Tibial nerve (tissue), 4 donors: ENCODE measurements around the gene LRRC41. TPM values are rescaled to one million over a fixed set of nuclear protein-coding genes. Genes with fewer than 3 reads are reported as not detected.

Experiments used
- DNase-seq, 2 donors: peaks; one replicate each; pipeline ENCODE4 v3.0.0-alpha.2; 2019; ENCODE audit warnings: low spot score in 2 of 2
- H3K27ac ChIP-seq, 4 donors: fragments of 200-600 bp; sonication (generic) in 3 of 4; one replicate each; pipeline ENCODE4 v1.5.1; 2017 to 2019; ENCODE audit warnings: mild to moderate bottlenecking in 1 of 4
- H3K27me3 ChIP-seq, 2 donors: fragments of 200-600 bp; sonication (generic) in 1 of 2; one replicate each; pipeline versions ENCODE4 v1.5.1 to v1.6.0; 2017 to 2019
- H3K36me3 ChIP-seq, 3 donors: fragments of 200-600 bp; sonication (generic); one replicate each; pipeline ENCODE4 v1.5.1; 2018 to 2019
- H3K4me1 ChIP-seq, 4 donors: fragments of 200-600 bp; sonication (generic) in 3 of 4; one replicate each; pipeline ENCODE4 v1.5.1; 2017 to 2019
- H3K4me3 ChIP-seq, 4 donors: fragments of 200-600 bp; sonication (generic) in 3 of 4; one replicate each; pipeline ENCODE4 v1.5.1; 2017 to 2019; ENCODE audit warnings: mild to moderate bottlenecking in 1 of 4, moderate library complexity in 1 of 4
- H3K9me3 ChIP-seq, 4 donors: fragments of 200-600 bp; sonication (generic) in 3 of 4; one replicate each; pipeline ENCODE4 v1.5.1; 2017 to 2019
- CTCF ChIP-seq, 5 experiments: fragments of 200-600 bp in 3 of 5; fragments of 450-650 bp in 2 of 5; sonication (generic) in 3 of 5; IDR thresholded peaks; one replicate each; pipeline ENCODE4 v1.5.1; 2016 to 2019; ENCODE audit warnings: antibody characterized with exemption in 5 of 5, mild to moderate bottlenecking in 3 of 5, moderate library complexity in 2 of 5
- EP300 ChIP-seq, 2 donors: sonication (generic); formaldehyde crosslinking; IDR thresholded peaks; one replicate each; pipeline ENCODE4 v1.6.1; 2017; ENCODE audit warnings: antibody characterized with exemption in 2 of 2, mild to moderate bottlenecking in 1 of 2
- POLR2A ChIP-seq, 2 donors: fragments of 450-650 bp; IDR thresholded peaks; one replicate each; pipeline ENCODE4 v1.6.1; 2017; ENCODE audit warnings: antibody characterized with exemption in 2 of 2, mild to moderate bottlenecking in 2 of 2, moderate library complexity in 2 of 2
- WGBS, 2 donors: methylation state at CpG; one replicate each; pipeline ENCODE4 v1.1.5; 2018; 5-methylcytosine and 5-hydroxymethylcytosine counted together
- total RNA-seq, 4 donors: library from RNA; depleted of rRNA; stranded (reverse); fragments of >200 nt; gene quantifications; one replicate each; pipeline ENCODE4 v1.1.0, GENCODE V29; 2016

Gene LRRC41
- total RNA-seq, 4 donors from 2014 or later = 80.4 to 83.9 (median 83.2) TPM

GRCh38 chr1:46263146-46263545 lies 40.3 kb downstream of the LRRC41 start:
- Histone ChIP-seq H3K27ac (no peak overlapping the region), H3K9me3 (no peaks in the 10 kb centered on the region), H3K4me3 (no peak overlapping the region), H3K27me3 (no peaks in the 10 kb centered on the region), H3K36me3 (peaks cover 0 to 19% (median 0%) of the 10 kb centered on the region in 3 donors), H3K4me1 (no peaks in the 10 kb centered on the region)
- 84 to 91% methylated on average over 2 of the region's 2 CpGs for WGBS, 2 donors
- TF ChIP-seq POLR2A (IDR thresholded peaks at IDR 0.05) (no peak), EP300 (IDR thresholded peaks at IDR 0.05) (no peak), CTCF (IDR thresholded peaks at IDR 0.05) (no peak)
- no peak for DNase-seq

- Histone ChIP-seq H3K36me3 (peaks cover 0 to 19% (median 0%) of the 10 kb centered on the region in 3 donors), H3K4me3 (no peak overlapping the region), H3K27me3 (no peaks in the 10 kb centered on the region), H3K27ac (no peak overlapping the region), H3K9me3 (no peaks in the 10 kb centered on the region), H3K4me1 (no peaks in the 10 kb centered on the region)
- no peak for DNase-seq
- 86 to 93% methylated on average over 1 of the region's 1 CpG for WGBS, 2 donors
- TF ChIP-seq POLR2A (IDR thresholded peaks at IDR 0.05) (no peak), CTCF (IDR thresholded peaks at IDR 0.05) (no peak)
Observed at GRCh38 chr1:46262508-46262907, 40.9 kb downstream of the LRRC41 start.

- Histone ChIP-seq H3K27me3 (no peaks in the 10 kb centered on the region), H3K9me3 (no peaks in the 10 kb centered on the region), H3K4me1 (no peaks in the 10 kb centered on the region), H3K36me3 (peaks cover 0 to 12% (median 0%) of the 10 kb centered on the region in 3 donors), H3K27ac (no peak overlapping the region), H3K4me3 (no peak overlapping the region)
- WGBS, 2 donors = 90 to 96% methylated on average over 2 of the region's 2 CpGs
- TF ChIP-seq EP300 (IDR thresholded peaks at IDR 0.05) (no peak), CTCF (IDR thresholded peaks at IDR 0.05) (no peak), POLR2A (IDR thresholded peaks at IDR 0.05) (no peak)
- no peak for DNase-seq
Observed at GRCh38 chr1:46256523-46256922, 46.9 kb downstream of the LRRC41 start.

- Histone ChIP-seq H3K4me3 (no peak overlapping the region), H3K27me3 (no peaks in the 10 kb centered on the region), H3K27ac (no peak overlapping the region), H3K9me3 (no peaks in the 10 kb centered on the region), H3K36me3 (no peaks in the 10 kb centered on the region), H3K4me1 (no peaks in the 10 kb centered on the region)
- no peak for TF ChIP-seq EP300 (IDR thresholded peaks at IDR 0.05)
- TF ChIP-seq CTCF (IDR thresholded peaks at IDR 0.05) = no peak
- no peak for TF ChIP-seq POLR2A (IDR thresholded peaks at IDR 0.05)
- DNase-seq = no peak
- WGBS, 2 donors = 87 to 91% methylated on average over 5 of the region's 5 CpGs
Observed at GRCh38 chr1:46254668-46255067, 48.7 kb downstream of the LRRC41 start.

- Histone ChIP-seq H3K27ac (no peak overlapping the region), H3K36me3 (no peaks in the 10 kb centered on the region), H3K9me3 (no peaks in the 10 kb centered on the region), H3K4me1 (peaks cover 0 to 16% (median 7%) of the 10 kb centered on the region in 4 donors), H3K27me3 (no peaks in the 10 kb centered on the region), H3K4me3 (peak overlapping the region; percentile 45 to 66 (median 50))
- 3 to 4% methylated on average over 7 of the region's 7 CpGs for WGBS, 2 donors
- no peak for DNase-seq
- TF ChIP-seq POLR2A (IDR thresholded peaks at IDR 0.05) (no peak), CTCF (IDR thresholded peaks at IDR 0.05) (no peak), EP300 (IDR thresholded peaks at IDR 0.05) (no peak)
Observed at GRCh38 chr1:46248122-46248920, 55.1 kb downstream of the LRRC41 start.
